ENCODE results near the gene SULT1C3. TPM values are rescaled to one million over a fixed set of nuclear protein-coding genes. Genes with fewer than 3 reads are reported as not detected.

The SULT1C3 gene
- total and polyA plus RNA-seq, 2 of the 4 experiments (the other 2 are of a cell fraction): not detected

DNA sequence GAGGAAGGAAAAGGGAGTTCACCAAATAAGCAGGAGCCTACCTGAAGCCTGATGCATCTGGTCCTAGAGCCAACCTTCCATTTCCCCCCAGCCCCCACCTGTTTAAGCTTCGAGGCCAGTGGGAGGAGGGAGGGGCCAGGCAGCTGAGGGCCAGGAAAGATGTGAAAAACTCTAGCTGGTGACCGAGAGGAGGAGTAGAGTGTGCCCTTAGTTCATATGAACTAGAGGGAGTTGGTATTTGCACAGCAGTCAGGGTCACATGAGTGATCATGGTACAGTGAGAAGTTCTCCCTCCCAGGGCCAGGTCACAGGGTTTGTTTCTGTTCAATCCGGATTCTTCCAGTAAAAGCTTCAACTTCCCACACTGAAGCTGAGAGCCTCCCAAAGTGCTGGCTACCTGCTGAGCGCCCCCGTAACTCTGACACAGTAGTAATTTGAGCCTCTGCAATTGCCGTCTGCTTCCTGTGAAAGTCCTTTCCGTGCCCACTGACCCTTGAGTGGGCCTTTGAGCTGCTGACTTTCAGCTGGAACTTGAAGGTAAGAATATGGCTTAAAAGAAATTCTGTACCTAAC, 48.9 kb downstream of the SULT1C3 start, which contains the start of gene SULT1C2:
Gene SULT1C2 (plus strand): TSS at position 362 of the 573 bp plus-strand sequence. CDS start 4,773 bp downstream, outside the sequence.
- H3K4me3 ChIP-seq (ENCODE audit: insufficient read depth, low read depth, low read length): no peak within 1 kb of the TSS
- H3K9ac ChIP-seq (ENCODE audit: low read depth, low read length): no peak within 1 kb of the TSS
- no peak within 1 kb of the TSS for H4K8ac ChIP-seq (ENCODE audit: low read depth in 2 of 2, low read length in 2 of 2)
- H3K9me1 ChIP-seq (ENCODE audit: insufficient read depth, low read length): no peaks in the 10 kb centered on the region
- no peaks in the 10 kb centered on the region for H3K9me3 ChIP-seq (ENCODE audit: control insufficient read depth, insufficient read depth, low read length)
- CTCF ChIA-PET: no interaction called here
- H4K5ac ChIP-seq (ENCODE audit: low read depth, low read length): no peak within 1 kb of the TSS
- no peak within 1 kb of the TSS for H2AK9ac ChIP-seq (replicated peaks; ENCODE audit: low read depth, low read length, poor library complexity)
- H3K18ac ChIP-seq (ENCODE audit: low read depth, low read length): no peak within 1 kb of the TSS
- no peaks in the 10 kb centered on the region for H3K4me1 ChIP-seq (ENCODE audit: control insufficient read depth, insufficient read depth, low read length)
- no peak within 1 kb of the TSS for H2AK5ac ChIP-seq (ENCODE audit: low read depth, low read length)
- intact Hi-C loops (cut with micrococcal nuclease) (no loop called here), dilution Hi-C loops (cut with HindIII; ENCODE audit: low sequenced_read_pairs, unreplicated experiment) (no loop called here), in situ Hi-C loops (cut with MboI; ENCODE audit: low sequenced_read_pairs) (no loop called here)
- no TSS peak for BruUV-seq (replicated peaks)
- H3K14ac ChIP-seq (replicated peaks; ENCODE audit: low read depth, low read length): no peak within 1 kb of the TSS
- H2BK15ac ChIP-seq (ENCODE audit: low read depth, low read length): no peak within 1 kb of the TSS
- H3K27me3 ChIP-seq (ENCODE audit: control insufficient read depth, insufficient read depth, low read length): peaks cover 22% of the 10 kb centered on the region
- peak within 1 kb of the TSS; percentile 14 for H2AFZ ChIP-seq (replicated peaks; ENCODE audit: low read length, poor library complexity)
- POLR2A ChIA-PET (ENCODE audit: unreplicated experiment): no interaction called here
- H3K56ac ChIP-seq (ENCODE audit: extremely low read depth, insufficient read depth, low read length): no peak within 1 kb of the TSS
- H4K91ac ChIP-seq (ENCODE audit: insufficient read depth, low read depth, low read length): no peak within 1 kb of the TSS
- H2BK120ac ChIP-seq (ENCODE audit: low read depth, low read length): no peak within 1 kb of the TSS
- H4K20me1 ChIP-seq (ENCODE audit: insufficient read depth, low read length): no peaks in the 10 kb centered on the region
- H3K36me3 ChIP-seq (ENCODE audit: control insufficient read depth, insufficient read depth, low read length): no peaks in the 10 kb centered on the region
- no peak within 1 kb of the TSS for H3K4me2 ChIP-seq (ENCODE audit: low read depth, low read length)
- H2BK20ac ChIP-seq (ENCODE audit: low read depth, low read length): no peak within 1 kb of the TSS
- WGBS, 2 experiments (ENCODE audit: extremely low coverage in 2 of 2, insufficient read length in 1 of 2): 0% methylated on average over 1 of the region's 7 CpGs; no CpG with 5 or more reads in 1 of the 2 experiments
- no peak within 1 kb of the TSS for H3K27ac ChIP-seq (ENCODE audit: insufficient read depth, low read length)
- H2BK5ac ChIP-seq (ENCODE audit: low read depth, low read length, poor library complexity, severe bottlenecking): no peak within 1 kb of the TSS
- ATAC-seq (ENCODE audit: low read depth) (no peak), DNase-seq (peak; percentile 12)
- no peak within 1 kb of the TSS for H3K4ac ChIP-seq (ENCODE audit: low read depth, low read length)
- no peak for TF ChIP-seq RFX5 (IDR thresholded peaks at IDR 0.05; ENCODE audit: low read depth, low read length)
- TF ChIP-seq, protein P1, sequence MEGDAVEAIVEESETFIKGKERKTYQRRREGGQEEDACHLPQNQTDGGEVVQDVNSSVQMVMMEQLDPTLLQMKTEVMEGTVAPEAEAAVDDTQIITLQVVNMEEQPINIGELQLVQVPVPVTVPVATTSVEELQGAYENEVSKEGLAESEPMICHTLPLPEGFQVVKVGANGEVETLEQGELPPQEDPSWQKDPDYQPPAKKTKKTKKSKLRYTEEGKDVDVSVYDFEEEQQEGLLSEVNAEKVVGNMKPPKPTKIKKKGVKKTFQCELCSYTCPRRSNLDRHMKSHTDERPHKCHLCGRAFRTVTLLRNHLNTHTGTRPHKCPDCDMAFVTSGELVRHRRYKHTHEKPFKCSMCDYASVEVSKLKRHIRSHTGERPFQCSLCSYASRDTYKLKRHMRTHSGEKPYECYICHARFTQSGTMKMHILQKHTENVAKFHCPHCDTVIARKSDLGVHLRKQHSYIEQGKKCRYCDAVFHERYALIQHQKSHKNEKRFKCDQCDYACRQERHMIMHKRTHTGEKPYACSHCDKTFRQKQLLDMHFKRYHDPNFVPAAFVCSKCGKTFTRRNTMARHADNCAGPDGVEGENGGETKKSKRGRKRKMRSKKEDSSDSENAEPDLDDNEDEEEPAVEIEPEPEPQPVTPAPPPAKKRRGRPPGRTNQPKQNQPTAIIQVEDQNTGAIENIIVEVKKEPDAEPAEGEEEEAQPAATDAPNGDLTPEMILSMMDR (conservative IDR thresholded peaks at IDR 0.05; ENCODE audit: low read depth, low read length): no peak
- TF ChIP-seq FOS (IDR thresholded peaks at IDR 0.05; ENCODE audit: low read depth, low read length): no peak
- TF ChIP-seq NFE2L2 (IDR thresholded peaks at IDR 0.05; ENCODE audit: low read depth, low read length): no peak
- no peak for TF ChIP-seq MAFK (IDR thresholded peaks at IDR 0.05; ENCODE audit: low read depth, low read length)
- TF ChIP-seq MXI1 (IDR thresholded peaks at IDR 0.05; ENCODE audit: borderline replicate concordance, low read depth, low read length): no peak
- no peak for TF ChIP-seq RCOR1 (IDR thresholded peaks at IDR 0.05; ENCODE audit: insufficient replicate concordance, low read length)
- TF ChIP-seq MAZ (IDR thresholded peaks at IDR 0.05; ENCODE audit: borderline replicate concordance, low read depth, low read length): no peak
- no peak for TF ChIP-seq BHLHE40 (IDR thresholded peaks at IDR 0.05; ENCODE audit: low read depth, low read length)
- TF ChIP-seq SMC3 (IDR thresholded peaks at IDR 0.05; ENCODE audit: low read depth, low read length): no peak
- TF ChIP-seq CHD1 (IDR thresholded peaks at IDR 0.05; ENCODE audit: low read depth, low read length): no peak
- TF ChIP-seq CEBPB (IDR thresholded peaks at IDR 0.05; ENCODE audit: low read depth, low read length): no peak
- TF ChIP-seq RAD21 (IDR thresholded peaks at IDR 0.05; ENCODE audit: low read length): no peak
- TF ChIP-seq, protein P2, sequence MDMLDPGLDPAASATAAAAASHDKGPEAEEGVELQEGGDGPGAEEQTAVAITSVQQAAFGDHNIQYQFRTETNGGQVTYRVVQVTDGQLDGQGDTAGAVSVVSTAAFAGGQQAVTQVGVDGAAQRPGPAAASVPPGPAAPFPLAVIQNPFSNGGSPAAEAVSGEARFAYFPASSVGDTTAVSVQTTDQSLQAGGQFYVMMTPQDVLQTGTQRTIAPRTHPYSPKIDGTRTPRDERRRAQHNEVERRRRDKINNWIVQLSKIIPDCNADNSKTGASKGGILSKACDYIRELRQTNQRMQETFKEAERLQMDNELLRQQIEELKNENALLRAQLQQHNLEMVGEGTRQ (IDR thresholded peaks at IDR 0.05; ENCODE audit: low read depth, low read length): no peak
- TF ChIP-seq, protein P3, sequence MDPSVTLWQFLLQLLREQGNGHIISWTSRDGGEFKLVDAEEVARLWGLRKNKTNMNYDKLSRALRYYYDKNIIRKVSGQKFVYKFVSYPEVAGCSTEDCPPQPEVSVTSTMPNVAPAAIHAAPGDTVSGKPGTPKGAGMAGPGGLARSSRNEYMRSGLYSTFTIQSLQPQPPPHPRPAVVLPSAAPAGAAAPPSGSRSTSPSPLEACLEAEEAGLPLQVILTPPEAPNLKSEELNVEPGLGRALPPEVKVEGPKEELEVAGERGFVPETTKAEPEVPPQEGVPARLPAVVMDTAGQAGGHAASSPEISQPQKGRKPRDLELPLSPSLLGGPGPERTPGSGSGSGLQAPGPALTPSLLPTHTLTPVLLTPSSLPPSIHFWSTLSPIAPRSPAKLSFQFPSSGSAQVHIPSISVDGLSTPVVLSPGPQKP (IDR thresholded peaks at IDR 0.05; ENCODE audit: borderline replicate concordance, low read depth, low read length): no peak
- TF ChIP-seq POLR2A (IDR thresholded peaks at IDR 0.05; ENCODE audit: low read depth, low read length): no peak
- H3K79me1 ChIP-seq (ENCODE audit: low read depth in 1 of 2, low read length in 2 of 2): no peaks in the 10 kb centered on the region
- no peak within 1 kb of the TSS for H3K23ac ChIP-seq (ENCODE audit: low read depth, low read length)

Measured in IMR-90 (cell line).